Left cardiac atrium (tissue), 4 donors: ENCODE results near the gene GPR180. TPM values are rescaled to one million over a fixed set of nuclear protein-coding genes. Genes with fewer than 3 reads are reported as not detected.
A peak's percentile ranks its signal among the peaks of the same experiment; 100 is the strongest.

Source experiments
- ATAC-seq, 2 donors: fragments of 200-7000 bp; cut with Tn5 transposase; one replicate each; pipeline ENCODE4 v1.9.1; 2020; ENCODE audit warnings: mild to moderate bottlenecking in 2 of 2, moderate library complexity in 2 of 2
- DNase-seq: peaks from one replicate; pipeline ENCODE4 v3.0.0-alpha.2; 2020
- intact Hi-C, 2 donors: fragments of 100-400 bp; cut with DNase I; formaldehyde crosslinking; loops; one replicate each; pipeline versions ENCODE4 v1.14.1 to v1.15.1; 2022 to 2023
- total RNA-seq, 2 donors: library from RNA; stranded (reverse); fragmentation: NEBNext Ultra II Directional; extraction: Animal tissue kit (Norgen Biotek cat#: 25700); gene quantifications; one replicate each; pipeline ENCODE4 v1.2.1, GENCODE V29; 2021
- donor health status: DM: no; HTN: yes; CAD: no.
- donor health status: DM: no; HTN: yes; CAD: no; lungs with severe emphysema.
- donor health status: DM: yes; HTN: yes; CAD: no.
- donor health status: Dilated cardiomyopathy.

GPR180 gene
- total RNA-seq, 2 donors from 2014 or later, result 4.9 TPM

DNA sequence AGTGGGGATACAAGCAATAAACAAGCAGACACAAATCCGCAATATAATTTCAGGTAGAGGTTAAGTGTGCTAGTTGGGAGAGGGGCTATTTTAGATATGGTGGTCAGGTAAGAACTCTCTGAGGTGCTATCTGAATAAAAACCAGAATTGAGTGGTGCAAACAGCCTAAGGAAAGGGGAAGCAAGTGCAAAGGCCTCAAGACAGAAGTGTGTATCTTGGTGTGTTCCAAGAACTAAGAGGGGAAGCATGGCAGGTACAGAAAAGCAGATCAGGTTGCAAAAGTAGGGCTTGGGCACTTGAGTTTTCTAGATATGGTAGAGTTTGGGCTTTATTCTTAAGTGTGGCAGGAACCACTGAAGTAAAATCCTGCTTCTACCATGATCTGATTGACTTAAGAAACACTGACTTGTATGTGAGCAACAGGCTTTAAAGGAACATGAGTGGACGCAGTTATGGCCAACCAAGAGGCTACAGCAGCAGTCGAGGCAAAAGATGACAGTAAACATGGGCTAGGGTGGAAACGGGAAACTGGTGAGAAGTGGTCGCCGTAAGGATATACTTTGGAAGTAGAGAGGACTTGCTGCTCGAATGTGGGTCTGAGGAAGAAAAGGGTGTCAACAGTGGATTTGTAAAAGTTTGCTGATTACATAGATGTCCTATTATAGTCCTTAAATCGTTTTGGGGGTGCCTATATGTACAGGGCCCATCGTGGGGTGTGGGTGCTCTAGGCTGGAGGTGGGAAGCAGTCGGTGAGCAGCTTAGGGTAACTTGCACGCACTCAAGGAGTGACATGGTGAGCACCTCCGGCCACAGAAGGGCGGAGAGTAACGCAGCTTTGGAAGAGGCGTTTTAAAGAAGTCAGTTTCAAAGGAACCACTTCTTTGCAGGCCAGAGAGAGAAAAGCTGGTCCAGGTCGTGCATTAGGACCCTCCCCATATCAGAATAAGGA, 6.4 kb upstream of the GPR180 start:
- intact Hi-C loops, result no loop called here
- no peak for DNase-seq
- ATAC-seq, result peak; percentile 70 to 76

DNA sequence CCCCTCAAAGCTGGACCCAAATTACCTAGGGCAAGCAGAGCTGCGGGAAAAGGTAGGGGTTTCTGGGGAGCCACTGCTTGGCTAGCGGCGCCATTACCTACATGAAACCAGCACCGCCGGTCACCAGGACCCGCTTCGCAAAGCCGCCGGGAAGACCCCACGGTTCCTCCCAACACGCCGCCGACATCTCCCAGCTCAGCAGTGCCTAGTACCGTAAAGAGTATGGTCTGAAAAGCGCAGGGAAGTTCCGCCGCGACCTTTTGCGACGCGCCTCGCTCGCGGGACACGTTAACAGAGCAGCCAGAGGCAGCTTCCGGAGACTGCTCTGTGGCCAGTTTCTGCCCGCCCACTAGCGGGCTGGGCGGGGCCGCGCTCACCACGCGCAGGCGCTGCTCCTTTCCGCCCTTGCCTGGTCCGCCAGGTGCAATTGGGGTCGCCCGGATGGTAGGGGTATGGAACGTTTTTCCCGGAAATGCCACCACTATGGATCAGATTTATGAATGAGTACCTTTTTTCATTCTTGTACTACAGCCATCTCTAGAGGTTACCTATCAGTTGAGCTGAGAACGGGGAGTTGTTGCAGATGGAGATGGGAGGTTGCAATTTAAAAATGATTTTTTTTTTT, 5.6 kb upstream of the GPR180 start, which contains the start of gene TGDS:
TSS of gene TGDS (minus strand) at position 203 of the 625 bp plus-strand sequence. CDS start at position 187, 16 bp downstream.
- DNase-seq (peak; percentile 94), ATAC-seq (peak; percentile 99)
- intact Hi-C loops, result loop anchor here in 1 of 2 donors (2.0 kb wide), 1 partner anchor 47 kb away; no protein-coding TSS in a partner anchor

DNA sequence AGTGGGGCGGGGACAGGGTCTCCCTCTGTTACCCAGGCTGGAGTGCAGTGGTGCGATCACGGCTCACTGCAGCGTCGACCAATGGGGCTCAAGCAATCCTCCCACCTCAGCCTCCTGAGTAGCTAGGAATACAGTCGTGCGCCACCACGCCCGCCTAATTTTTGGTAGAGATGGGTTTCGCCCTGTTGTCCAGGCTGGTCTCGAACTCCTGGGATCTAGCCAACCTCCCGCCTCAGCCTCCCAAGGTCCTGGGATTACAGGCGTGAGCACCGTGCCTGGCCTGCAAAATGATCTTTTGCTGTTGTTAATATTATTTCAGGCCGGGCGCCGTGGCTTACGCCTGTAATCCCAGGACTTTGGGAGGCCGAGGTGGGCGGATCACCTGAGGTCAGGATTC, 5.1 kb upstream of the GPR180 start:
- intact Hi-C loops, result loop anchor here in 1 of 2 donors (2.0 kb wide), 1 partner anchor 48 kb away; no protein-coding TSS in a partner anchor
- ATAC-seq (peak in 1 of 2 donors; percentile 6), DNase-seq (no peak)

DNA sequence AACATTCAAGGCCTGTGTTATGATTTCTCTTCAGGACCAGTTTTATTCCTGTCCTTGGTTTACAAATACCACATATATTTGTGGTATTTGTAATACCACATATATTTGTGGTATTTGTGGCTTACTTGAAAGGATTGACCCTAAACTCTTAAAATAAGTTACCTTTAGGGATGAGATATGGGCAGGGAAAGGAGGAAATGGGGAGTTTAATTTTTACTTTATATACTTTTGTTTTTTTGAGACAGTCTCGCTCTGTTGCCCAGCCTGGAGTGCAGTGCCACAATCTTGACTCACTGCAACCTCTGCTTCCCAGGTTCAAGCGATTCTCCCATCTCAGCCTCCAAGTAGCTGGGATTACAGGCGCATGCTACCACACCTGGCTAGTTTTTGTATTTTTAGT, 3.4 kb upstream of the GPR180 start:
- no peak for ATAC-seq
- intact Hi-C loops, result no loop called here
- no peak for DNase-seq

DNA sequence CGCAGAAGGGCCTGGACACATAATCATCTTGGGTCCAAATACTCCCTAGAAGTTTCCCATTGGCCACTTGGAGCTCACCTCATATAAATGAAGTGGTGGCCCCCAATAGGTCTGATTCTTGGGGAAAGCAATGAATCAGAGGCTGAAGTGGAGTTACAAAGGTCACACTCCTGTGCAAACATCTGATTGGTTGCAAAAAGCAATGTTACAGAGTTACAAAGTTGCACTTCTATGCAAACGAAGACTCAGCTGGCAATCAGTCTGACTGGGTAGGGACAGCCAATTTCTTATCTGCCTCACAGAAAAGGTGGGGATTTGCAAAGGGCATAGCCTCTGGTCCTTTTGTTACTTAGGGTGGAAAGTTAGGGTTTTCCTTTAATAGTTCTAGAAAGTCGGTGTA, 1.8 kb upstream of the GPR180 start:
- DNase-seq (no peak), ATAC-seq (no peak)
- intact Hi-C loops, result no loop called here

DNA sequence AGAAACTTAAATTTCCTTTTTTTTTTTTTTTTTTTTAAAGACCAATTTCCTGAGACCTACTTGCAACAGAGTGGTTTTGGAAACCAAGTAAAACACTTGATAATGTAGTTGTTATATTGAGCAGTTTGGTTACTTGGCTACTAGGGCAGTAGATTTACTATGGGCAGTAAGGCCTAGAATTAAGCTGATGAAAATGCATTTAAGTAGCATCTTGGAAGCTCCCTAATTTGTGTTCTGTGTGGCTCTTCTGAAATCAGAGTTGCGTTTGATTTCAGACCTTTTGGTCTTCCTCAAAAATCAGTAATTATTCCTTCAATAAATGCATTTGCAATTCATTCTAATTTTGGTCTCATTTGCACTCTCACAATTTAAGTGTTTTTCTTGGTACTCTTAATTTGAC, 810 bp downstream of the GPR180 start:
- DNase-seq (no peak), ATAC-seq (no peak)
- intact Hi-C loops, result no loop called here

DNA sequence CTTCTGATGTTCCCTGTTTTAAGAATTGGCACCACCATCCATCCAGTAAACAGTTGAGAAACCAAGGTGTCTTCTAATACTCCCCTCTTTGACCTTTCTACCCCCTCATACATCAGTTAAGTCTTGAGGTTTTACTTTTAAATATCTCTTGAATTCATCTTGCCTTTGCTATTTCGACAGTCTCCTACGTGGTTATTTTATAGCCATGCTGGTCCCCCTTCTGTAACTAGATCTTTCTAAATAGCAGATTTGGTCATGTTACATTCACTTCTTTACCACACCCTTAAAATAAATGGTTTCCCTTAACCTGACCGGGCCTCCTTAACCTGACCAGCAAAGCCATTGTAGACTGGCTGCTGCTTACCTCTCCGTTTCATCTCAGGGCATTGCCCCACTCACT, 5.4 kb downstream of the GPR180 start:
- intact Hi-C loops, result no loop called here
- no peak for ATAC-seq
- no peak for DNase-seq

DNA sequence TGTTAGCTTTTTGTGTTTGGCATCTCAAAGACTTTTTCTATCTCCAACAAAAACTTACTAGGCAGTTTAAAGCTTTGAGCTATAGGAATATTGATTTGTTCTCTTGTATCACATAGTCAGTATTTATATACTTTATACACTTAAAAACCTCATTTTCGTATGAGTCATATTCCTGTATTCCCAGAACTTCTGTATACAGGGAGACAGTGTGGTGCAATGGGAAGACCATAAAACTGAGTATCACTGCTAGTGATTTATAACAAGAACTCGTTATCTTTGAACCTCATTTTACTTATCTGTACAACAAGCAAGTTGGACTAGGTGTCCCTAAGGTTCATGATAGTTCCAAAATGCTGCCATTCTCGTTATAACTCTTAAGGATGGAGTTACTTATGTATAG, 6.3 kb downstream of the GPR180 start:
- ATAC-seq, result no peak
- no peak for DNase-seq
- intact Hi-C loops, result no loop called here

DNA sequence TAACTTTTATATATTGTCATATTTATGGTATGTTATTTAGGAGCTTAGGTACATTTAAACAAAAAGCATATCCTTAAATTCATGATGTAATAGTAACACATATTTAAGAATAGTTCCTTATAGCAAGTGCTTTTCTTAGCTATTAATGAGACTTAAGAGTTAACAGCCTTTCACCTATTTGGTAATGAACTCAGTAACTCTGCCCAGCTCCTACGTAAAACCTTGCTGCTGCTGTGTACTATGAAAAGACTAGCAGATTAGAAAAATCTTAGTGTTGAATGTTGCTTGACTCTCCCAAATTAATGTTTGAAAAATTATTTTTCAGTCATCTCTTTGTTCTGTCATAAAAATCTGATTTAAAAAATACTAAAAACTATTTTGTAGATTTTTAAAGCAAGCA, 6.9 kb downstream of the GPR180 start:
- DNase-seq, result no peak
- peak in 1 of 2 donors; percentile 73 for ATAC-seq
- intact Hi-C loops, result no loop called here

DNA sequence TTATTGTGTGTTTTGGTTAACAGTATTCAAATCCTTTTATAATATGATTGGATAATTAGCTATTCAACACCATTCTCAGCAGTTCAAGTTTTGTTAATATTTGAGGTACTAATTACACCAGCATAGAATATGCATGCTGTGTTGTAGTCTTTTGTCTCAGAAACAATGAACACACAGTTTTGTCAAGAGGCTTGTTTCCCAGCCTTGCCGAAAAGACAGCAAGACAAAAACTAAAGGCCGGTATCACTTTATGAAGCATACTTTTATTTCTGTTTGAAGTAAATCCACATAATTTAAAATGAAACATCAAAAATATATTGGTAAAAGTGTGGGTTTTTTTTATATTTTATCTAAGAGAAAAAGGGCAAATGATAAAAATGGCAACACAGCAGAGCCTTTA, 7.5 kb downstream of the GPR180 start:
- intact Hi-C loops, result no loop called here
- ATAC-seq (no peak), DNase-seq (no peak)

DNA sequence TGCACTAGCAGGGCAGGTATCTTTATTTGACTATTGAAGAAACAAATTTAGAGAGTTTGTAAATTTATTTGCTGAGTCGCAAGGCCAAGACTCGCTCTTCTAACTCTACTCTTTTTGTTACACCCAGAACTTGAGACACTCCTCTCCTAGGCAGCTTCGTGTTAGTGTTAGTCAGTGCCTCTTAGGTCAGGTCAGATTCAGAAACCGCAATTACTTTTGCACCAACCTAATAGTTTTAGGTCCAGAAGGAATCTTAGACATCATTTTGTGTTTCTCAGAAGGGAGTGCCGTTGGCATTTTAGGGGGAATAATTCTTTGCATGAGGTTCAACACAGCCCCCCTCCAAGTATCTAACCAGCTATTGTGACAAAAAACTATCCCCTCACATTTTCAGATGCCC, 8.8 kb downstream of the GPR180 start:
- intact Hi-C loops, result no loop called here
- ATAC-seq (no peak), DNase-seq (no peak)

DNA sequence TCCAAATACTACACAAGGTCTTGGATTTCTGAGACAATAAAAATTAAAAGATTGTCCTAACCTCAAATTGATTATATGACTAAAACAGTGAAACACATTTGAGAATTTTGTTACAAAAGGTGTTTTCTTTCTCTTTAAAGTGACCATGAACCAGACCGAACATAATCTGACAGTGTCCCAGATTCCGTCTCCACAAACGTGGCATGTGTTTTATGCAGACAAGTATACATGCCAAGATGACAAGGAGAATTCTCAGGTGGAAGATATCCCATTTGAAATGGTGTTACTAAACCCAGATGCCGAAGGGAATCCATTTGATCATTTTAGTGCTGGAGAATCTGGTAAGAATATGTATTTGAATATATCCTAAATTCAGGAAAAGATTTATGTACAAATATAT, 10.4 kb downstream of the GPR180 start:
- ATAC-seq, result no peak
- intact Hi-C loops, result no loop called here

DNA sequence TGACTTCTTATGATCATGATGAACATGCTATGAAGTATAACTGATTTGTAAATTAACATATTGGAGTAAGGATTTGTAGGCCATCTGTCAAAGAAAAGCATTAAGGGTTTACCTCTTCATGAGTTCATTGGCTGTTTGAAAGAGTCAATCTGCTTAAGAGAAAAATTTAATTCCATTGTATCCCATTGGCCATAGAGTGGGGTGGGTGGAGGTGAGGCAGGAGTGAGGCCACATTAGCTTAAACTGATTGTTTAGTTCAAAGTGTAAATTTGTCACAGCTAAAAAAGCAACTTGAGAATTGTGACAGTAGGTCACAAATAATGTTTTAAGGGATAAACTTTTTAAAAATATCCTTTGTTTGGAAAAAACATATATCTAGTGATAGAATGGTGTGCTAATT, 11.4 kb downstream of the GPR180 start:
- ATAC-seq (no peak), DNase-seq (no peak)
- intact Hi-C loops, result no loop called here

More for the DNA sequence above, 10.4 kb downstream of the GPR180 start:
- no peak for DNase-seq

DNA sequence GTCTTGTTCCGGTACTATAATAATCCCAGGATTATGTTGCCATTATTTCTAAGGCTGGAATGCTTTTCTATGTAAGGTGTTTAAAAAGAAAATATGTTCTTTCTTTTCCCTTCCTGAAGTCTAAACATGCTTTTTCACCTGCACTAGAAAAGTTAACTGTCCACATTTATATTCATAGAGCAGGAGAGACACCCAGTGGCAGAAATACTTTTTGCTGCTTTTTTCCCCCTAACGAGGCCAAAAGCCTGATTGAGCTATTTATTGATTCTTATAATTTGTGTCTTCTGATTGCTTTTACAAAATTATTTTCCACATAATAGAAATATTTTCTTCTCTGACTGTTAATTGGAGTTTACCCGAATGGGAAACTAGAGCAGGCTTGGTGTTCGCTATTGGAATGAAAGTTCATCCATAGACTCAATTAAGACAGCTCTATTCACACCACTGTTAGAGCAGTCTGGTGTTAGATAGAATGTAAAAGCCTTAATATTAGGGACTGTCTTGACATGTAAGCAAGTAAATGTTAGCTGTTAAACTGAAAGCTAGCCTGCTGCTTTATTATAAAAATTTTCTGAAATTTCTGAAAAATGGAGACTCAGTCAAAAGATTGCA, 15.8 kb downstream of the GPR180 start:
- DNase-seq (no peak), ATAC-seq (peak in 1 of 2 donors; percentile 65)
- intact Hi-C loops, result loop anchor here (1.0 to 5.0 kb wide), 2 partner anchors 180 to 182 kb away; no protein-coding TSS in a partner anchor

DNA sequence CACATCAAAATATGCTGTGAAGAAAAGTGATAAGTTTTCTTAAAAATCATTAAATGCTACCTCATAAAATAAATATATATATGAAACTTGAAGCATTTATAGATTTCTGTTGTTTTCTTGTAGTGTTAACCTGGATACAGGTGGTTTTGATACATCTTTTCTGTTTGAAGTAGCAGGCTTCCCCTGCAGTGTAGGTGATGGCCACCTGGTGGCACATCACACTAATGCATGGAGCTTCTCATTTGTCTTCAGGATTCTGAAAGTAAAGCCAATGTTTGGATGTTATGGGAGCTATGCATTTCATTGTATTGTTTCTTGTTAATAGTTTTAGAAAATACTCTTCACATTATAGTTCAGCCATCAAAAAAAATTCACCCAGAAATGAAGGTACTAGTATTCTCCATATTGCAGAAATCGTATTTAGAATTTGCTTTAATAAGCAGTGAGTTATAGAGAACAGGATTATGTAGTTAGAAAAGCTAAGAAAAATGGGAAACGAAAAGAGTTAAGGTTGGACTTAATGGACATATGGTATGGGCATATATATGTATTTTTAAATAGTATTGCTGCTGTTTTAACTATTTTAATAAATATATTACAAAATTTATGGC, 18.7 kb downstream of the GPR180 start:
- intact Hi-C loops, result no loop called here
- no peak for DNase-seq
- ATAC-seq, result no peak

DNA sequence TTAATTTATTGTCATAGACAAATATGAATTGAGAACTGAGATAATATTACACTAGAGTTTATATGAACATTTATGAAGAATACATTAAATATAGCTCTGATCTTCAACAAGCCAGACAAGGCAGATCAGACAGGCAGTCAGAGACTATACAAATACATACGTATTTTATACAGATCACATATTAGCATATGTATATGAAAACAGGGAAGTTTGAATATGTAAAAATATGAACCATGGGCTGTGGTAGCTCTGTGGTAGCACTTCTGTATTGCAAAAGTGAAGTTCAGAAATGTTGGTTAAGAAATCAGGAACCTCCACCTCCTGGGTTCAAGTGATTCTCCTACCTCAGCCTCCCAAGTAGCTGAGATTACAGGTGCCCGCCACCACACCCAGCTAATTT, 20.7 kb downstream of the GPR180 start:
- DNase-seq (no peak), ATAC-seq (no peak)
- intact Hi-C loops, result no loop called here

DNA sequence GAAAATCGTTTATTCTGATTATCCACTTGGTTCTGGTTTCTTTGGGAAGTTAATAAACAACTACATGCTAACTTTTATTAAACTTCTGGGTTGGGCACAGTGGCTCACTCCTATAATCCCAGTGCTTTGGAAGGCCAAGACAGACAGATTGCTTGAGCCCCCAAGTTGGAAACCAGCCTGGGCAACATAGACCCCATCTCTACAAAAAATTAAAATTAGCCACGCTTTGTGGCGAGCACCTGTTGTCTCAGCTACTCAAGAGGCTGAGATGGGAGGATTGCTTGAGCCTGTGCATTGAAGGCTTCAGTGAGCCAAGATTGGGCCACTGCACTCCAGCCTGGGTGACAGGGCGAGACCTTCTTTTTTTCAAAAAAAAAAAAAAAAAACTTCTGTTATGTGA, 21.7 kb downstream of the GPR180 start:
- no peak for ATAC-seq
- intact Hi-C loops, result no loop called here
- DNase-seq, result no peak

DNA sequence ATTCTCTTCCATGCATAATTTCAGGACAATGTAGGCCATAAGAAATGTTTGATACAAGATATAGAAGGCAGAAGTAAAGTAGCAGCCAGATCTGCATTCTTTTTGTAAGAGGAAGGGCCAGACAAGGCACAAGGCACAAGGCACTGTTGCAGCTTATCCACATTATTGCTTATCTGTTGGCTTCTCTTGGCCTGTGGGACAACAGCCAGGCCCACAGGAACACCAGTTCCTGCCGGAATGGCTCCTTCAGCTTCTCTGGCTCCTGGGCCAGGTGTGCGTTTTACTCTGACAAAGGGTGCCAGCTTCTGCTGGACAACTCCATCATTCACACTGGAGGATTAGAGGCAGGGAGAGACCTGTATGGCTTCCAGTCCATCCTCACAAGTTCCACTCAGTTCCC, 29.2 kb downstream of the GPR180 start:
- ATAC-seq (no peak), DNase-seq (no peak)
- intact Hi-C loops, result no loop called here

DNA sequence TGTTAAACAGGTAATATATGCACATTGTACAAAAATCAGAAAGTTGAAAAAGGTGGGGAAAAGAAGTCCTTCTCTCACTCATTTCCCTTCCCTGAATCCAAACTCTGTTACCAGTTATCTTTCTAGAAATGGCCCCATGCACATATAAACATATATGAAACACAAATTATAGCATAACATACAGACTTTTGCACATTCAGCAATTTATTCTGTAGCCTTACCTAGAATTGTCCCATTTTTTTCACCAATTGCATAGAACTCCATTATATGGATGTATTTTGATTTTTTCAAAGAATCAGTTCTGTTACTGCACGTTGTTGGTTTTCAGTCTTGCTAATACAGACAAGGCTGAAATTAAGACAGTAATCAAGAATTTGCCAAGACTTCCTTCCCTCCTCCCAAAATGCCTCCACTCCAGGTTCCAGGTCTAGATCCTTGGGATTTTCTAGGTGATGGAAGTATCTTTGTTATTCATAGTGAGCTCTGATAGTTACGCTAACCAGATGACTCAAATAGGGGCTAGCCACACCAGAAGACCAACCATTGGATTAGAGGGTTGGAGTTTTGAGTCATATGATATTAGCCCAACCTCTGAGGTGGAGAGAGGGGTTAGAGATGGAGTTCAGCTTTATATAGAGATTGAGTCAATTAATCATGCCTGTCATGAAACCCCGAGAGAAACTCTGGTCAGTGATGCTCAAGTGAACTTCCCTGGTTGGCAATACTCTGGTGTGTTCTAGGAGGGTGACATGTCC, 30.7 kb downstream of the GPR180 start:
- intact Hi-C loops, result no loop called here
- no peak for ATAC-seq

More for the DNA sequence above, 30.7 kb downstream of the GPR180 start:
- no peak for DNase-seq
